NCI-H2081 treated with DMSO at 0.1 percent for 48 hours (cell line): ENCODE results near the gene NFILZ.
"Not testable (repeated sequence)": the region's sequence is repeated elsewhere in the genome, so short reads cannot be mapped to it uniquely, and the experiment has no call there.

Source experiments
- DNase-seq: peaks from one replicate; lab custom pipeline; 2025; lab: John Stamatoyannopoulos, UW

Gene NFILZ

DNA sequence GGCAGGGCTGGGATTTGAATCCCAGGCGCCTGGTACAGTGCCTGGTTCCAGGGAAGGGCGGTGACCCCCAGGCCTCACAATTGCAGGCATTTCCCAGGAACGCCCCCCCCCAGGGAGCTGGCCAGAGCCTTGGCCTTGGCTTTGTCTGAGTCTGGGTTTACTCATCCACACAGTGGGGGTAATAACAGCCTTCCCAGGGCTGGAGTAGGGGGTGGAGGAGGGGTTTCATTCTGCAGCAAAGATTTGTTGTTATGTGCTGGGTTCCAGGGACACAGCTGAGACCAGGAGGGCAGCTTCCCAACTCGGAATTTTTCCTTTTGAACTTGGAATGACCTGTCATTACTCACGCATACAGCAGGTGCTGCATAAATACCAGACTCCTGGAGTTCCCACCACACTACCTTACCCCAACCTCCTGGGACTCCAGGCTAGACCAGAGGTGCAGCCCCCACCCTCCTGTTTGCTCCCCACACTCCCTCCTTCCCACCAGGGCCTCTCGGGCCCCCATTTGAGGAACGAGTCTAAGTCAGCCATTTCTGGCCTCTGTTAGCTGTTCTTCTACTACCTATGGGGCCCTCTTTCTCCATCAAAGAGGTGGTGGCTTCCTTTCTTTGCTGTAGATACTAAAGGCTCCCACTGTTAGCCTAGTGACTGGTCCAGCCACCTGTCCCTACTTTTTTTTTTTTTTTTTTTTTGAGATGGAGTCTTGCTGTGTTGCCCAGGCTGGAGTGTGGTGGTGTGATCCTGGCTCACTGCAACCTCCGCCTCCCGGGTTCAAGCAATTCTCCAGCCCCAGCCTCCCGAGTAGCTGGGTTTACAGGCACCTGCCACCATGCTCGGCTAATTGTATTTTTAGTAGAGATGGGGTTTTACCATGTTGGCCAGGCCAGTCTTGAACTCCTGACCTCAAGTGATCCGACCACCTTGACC, 18.3 kb upstream of the NFILZ start:
- no peak for DNase-seq

DNA sequence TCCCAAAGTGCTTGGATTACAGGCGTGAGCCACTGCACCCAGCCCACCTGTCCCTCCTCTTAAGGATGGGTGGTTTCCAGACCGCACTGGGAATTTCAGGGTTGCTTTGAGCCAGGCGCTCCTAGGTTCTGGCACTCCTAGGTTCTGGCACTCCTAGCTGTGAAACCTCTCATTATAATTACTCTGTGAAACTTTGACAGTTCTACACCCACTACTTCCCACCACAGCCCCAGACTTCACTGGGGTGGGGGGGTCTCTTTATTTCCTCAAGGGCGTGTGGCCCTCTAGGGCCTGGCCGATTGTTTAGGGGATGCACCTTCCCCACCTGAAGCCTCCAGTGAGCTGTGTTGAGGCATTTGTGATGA, 17.6 kb upstream of the NFILZ start:
- DNase-seq, result no peak

DNA sequence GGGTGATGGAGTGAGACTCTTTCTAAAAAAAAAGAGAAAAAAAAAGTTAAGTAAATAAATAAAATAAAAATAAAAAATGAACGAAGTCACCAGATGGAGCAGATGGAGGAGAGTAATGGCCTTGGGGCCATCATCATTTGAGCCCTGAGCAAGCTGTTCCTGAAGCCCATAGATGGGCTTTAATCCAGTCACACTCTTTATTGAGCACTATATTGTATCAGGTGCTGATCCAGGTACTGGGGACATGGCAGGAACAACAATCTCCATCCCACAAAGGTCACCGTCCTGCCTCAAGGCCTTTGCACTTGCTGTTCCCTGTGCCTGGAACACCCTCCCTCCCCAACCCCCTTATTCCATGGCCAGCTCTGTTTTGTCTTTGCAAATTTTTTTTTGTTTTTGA, 16.0 kb upstream of the NFILZ start:
- DNase-seq, result no peak

DNA sequence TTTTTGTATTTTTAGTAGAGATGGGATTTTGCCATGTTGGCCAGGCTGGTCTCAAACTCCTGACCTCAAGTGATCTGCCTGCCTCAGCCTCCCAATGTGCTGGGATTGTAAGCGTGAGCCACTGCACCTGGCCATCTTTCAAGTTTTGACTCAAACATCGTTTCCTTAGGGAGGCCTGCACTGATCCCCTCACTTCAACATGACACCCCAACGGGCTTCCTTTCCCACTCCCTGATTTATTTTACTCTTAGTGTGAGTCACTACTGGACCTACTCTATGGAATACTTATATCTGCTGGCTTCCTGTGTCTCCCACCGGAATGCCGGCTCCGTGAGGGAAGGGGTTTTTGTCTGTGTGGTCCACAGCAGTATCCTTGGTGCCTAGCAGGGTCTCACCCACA, 15.4 kb upstream of the NFILZ start:
- DNase-seq, result no peak

DNA sequence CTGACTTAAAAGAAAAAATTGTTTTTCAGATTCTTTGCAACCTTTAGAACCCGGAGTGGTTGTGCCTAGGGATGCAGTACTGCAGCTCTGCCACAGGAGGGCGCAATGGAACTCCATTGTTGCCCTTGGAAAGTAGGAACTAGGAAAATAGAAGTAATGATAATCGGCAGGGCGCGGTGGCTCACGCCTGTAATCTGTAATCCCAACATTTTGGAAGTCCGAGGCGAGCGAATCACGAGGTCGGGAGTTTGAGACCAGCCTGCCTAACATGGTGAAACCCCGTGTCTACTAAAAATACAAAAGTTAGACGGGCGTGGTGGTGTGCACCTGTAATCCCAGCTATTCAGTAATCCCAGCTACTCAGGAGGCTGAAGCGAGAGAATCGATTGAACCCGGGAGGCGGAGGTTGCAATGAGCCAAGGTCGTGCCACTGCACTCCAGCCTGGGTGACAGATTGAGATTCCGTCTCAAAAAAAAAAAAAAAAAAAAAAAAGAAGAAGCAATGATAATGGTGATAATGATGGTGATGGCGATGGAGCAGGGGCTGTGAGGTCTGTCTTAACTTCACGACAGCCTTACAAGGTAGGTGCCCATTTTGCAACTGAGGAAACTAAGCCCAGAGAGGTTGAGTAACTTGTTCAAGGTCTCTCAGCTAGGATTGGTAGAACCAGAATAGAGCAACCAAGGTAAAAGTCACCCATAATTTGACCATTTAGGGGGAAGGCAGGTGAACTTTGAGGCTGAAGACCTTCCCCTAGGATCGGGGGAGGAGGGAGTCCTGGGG, 14.4 kb upstream of the NFILZ start:
- DNase-seq, result no peak

DNA sequence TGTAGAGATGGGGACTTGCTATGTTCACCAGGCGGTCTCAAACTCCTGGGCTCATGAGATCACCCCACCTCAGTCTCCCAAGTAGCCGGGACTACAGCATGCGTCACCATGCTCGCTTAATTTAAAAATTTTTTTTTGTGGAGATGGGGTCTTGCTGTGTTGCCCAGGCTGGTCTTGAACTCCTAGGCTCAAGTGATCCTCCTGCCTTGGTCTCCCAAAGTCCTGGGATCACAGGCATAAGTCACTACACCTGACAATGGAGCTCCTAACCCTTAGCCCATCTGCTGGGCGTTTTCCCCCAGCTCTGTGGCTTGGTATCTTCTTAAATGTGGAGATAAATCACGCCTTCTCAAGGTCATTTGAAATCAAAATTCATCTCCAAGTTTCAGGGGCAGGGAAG, 13.6 kb upstream of the NFILZ start:
- DNase-seq, result no peak

DNA sequence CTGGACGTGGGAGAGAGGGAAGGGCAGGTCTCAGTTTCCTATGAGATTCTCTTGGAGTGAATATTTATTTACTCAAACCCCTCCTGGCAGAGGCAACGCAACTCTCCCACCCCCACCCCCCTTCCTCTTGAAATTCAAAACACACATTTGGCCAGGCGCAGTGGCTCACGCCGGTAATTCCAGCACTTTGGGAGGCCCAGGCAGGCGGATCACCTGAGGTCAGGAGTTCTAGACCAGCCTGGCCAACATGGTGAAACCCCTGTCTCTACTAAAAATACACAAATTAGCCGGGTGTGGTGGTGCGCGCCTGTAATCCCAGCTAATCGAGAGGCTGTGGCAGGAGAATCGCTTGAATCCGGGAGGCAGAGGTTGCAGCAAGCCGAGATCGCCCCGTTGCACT, 13.1 kb upstream of the NFILZ start:
- DNase-seq, result not testable (repeated sequence)

DNA sequence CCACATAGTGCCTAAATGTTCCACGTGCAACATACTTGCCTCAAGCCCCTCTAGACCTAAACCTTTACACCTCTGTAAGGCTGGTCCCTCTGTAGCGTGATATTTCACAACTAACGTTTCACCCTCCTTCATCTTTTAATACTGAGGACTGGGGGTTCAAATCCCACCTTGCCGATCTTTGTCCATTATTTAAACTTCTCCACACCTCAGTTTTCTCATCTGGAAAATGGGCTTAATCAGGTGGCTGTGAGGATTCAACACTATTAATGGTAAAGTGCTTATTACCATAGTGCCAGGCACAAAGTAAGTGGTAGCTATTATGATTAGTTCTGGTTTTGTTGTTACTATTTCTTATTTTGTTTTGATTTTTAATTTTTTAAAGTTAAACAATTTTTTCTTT, 12.4 kb upstream of the NFILZ start:
- DNase-seq, result no peak

DNA sequence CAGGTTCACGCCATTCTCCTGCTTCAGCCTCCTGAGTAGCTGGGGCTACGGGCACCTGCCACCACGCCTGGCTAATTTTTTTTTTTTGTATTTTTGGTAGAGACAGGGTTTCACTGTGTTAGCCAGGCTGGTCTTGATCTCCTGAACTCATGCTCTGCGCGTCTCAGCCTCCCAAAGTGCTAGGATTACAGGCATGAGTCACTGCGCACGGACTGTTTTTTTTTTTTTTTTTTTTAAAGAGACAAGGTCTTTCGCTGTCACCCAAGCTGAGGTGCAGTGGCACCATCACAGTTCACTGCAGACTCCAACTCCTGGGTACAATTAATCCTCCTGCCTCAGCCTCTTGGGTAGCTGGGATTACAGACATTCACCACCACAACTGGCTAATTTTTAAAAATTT, 11.7 kb upstream of the NFILZ start:
- DNase-seq, result no peak

DNA sequence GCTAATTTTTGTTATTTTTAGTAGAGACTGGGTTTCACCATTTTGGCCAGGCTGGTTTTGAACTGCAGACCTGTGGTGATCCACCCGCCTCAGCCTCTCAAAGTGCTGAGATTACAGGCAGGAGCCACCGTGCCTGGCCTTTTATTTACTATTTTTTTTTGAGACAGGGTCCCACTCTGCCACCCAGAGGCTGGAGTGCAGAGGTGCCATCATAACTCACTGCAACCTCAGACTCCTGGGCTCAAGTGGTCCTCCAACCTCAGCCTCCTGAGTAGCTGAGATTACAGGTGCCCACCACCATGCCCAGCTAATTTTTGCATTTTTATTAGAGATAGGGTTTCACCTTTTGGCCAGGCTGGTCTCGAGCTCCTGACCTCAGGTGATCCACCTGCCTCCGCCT, 7.5 kb upstream of the NFILZ start:
- not testable (repeated sequence) for DNase-seq

DNA sequence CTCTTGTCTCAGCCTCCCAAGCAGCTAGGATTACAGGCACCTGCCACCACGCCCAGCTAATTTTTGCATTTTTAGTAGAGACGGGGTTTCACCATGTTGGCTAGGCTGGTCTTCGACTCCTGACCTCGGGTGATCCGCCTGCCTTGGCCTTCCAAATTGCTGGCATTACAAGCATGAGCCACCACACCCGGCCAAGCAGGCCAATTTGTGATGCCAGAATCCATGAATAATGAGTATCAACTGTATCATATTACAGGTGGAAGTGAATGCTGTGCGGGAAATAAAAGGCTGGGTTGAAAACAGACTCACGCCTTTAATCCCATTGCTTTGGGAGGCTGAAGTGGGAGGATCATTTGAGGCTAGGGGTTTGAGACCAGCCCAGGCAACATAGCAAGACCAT, 3.6 kb upstream of the NFILZ start:
- DNase-seq, result no peak

DNA sequence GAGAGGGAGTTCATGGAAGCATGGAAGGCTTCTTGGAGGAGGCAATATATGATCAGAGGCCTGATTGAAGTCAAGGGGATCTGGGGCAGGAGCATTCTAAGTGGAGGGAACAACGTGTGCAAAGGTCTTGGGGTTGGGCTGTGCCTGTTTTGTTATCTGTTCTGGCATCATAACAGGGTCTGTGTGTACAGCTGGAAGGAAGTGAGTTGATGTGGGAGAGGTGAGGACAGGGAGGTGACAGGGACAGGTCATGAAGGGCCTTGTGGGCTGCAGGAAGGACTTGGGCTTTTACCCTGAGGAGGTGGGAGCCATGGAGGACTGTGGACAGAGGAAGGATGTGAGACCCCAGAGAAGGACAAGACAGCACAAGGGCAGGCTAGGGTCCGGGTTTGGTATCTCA, 1.2 kb upstream of the NFILZ start:
- no peak for DNase-seq

DNA sequence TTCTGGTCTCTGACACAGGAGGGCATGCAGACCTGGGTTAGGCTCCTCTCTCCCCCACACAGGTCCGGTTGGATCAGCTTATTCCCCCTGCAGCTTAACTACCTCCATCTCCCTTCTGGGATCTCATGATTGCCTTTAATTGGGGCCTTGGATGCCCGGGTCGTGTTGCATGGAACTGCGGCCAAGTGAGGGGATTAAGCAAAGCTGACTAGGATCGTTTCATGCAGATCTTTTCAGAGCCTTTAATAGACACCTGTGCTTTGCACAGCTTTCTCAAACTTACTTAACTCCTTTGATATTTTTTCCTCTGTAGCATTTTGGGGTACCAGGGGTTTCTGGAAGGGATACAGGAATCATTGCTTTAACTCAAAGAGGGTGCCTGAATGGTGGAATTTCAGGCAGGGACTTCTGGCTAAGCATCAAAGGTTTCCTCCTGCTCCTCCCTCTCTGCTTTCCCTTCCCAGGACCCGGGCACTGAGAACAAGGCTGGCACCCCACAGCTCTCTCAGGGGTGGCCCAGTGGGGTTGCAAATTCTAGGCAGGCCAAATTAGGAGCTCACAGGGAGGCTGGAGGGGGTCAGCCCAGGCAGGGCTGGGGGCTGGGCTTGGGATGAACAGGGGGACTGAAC, 477 bp downstream of the NFILZ start:
- no peak for DNase-seq

DNA sequence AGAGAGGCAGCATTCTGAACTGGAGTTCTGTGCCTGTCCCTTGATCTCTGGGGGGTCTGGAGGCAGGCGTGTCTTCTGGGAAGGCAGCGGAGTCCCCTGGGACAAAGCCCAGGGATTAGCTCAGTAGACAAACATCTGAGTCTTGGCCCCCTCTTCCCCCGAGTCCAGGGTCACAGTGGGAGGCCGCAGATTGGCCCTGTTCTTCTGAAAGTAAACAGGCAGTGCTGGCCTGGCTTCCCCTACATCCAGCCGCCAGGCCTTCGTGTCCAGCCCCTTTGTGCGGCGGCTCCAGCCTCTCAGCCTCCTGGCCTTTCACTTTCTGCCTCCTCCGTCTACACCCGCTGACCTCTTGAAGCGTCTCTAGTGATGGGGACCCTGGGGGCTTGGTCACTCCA, 989 bp downstream of the NFILZ start:
- no peak for DNase-seq

DNA sequence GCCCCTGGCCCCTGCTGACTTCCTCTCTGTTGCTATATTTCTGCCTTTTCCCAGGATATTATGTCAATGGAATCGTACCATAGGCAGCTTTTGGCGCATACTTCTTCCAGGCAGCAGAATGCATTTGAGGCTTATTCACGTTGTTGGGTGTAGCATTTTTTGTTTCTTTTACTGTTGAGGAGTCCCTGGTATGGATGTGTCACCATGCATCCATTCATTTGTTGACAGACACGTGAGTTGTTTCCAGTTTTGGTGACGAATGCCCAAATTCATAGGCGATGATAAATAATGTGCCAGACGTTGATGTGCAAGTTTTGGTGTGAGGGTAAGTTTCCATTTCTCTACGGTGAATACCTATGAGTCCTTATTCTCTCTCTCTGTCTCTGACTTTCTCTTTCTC, 5.0 kb downstream of the NFILZ start:
- DNase-seq, result no peak

DNA sequence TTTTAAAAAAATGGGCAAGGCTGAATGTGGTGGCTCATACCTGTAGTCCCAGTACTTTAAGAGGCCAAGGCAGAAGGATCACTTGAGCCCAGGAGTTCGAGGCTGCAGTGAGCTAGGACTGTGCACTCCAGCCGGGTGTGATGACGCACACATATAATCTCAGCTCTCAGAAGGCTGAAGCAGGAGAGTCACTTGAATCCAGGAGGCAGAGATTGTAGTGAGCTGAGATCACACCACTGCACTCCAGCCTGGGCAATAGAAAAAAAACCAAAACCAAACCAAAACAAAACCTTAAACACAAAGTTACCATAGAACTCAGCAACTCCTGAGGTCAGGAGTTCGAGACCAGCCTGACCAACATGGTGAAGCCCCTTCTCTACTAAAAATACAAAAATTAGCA, 6.6 kb downstream of the NFILZ start:
- not testable (repeated sequence) for DNase-seq

DNA sequence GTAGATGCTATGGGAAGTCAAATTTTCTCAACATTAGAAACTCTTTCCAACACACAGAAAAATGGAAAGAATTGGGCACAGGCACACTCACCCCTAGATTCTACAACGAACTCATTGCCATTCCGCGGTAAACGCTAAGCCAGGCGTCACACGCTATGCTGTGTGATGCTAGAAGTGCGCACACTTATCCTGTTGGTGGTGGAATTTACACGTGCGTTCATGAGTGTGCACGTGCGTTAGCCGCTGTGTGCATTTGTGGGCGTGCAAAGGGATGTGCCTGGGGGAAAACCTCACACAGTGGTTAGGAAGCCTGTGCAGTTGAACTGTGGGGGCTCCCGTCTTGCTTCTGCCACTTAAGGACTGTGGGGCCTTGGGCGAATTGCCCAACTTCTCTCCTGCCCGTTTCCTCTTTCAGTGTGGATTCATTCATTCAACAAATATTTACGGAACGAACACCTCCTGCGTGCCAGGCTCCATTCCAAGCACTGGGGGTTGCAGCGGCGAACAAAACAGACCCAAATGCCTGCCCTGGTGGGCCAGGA, 7.7 kb downstream of the NFILZ start:
- no peak for DNase-seq

DNA sequence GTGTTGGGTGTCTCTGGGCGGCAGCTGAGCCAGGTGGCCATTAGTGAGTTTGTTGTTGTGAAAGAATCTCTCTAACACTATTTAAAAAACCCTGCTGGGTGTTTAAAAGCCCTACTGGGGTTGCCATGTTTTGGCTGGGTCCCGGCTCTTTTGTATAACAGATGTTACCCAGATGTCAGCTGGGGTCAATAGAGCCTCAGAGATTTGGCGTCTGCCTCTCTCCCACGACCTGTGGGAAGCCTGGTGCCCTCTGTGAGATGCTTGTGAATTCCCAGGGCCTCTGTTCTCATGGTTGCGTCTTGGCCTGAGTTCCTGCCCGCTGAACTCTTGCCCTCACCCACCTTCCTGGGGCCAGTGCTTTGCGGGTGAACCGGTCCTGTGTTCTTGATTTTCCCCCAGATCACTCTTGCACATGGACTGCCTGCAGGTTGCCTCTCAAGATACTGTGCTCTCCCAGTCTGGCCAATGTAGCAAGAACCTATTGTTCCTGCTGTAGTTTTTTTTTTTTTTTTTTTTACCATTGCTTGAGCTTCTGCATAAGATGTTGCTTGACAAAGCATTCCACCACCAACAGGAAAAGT, 9.5 kb downstream of the NFILZ start:
- DNase-seq, result no peak

DNA sequence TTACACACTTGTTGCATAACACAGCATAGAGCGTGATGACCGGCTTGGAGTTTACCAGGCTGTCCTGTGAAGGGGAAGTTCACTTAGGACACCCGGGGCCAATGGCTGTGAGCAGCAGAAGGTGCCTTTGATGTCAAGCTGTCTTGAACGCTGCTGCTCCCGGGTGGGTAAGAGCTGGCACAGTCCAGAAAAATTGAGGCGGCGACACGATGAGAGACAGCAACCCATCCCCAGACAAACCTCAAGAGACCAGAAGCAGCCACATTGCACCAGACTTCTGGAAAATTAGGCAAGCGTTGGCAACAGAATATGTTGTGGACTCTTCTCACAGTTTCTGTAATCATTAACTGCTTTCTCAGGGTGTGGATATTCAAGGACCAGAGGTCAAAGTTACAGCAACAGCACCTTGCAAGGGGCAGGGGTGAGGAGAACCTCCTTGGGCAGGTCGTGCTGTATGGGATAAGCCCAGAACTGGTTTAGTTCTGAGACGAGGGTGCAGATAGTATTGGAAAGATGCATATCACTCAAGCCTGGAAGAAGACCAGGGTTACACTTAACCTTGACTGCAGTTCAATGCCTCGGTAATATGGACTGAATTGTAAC, 10.1 kb downstream of the NFILZ start:
- no peak for DNase-seq

DNA sequence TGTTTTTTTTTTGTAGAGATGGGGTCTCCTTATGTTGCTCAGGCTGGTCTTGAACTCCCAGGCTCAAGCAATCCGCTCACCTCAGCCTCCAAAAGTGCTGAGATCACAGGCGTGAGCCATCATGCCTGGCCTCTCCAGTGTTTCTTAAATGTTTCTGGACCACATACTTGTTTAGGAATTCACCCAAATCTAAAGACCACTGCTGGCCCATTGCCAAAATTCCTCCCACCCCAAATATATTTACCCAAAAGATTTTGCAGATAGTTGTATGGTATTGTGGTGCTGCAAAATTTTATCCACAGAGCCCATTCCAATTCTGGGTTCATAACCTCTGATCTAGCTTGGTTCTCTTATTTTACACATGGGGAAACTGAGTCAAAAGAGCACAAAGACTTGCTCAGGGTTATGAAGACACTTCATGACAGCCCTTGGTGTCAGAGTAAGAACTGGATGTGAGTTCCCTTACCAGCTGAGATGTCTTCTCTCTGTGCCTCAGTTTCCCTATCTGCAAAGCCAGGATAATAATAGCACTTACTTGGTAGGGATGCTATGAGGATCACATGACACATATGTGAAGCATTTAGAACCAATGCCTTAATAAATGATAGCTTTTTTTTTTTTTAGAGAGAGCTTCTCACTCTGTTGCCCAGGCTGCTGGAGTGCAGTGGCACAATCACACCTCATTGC, 10.9 kb downstream of the NFILZ start:
- DNase-seq, result no peak

DNA sequence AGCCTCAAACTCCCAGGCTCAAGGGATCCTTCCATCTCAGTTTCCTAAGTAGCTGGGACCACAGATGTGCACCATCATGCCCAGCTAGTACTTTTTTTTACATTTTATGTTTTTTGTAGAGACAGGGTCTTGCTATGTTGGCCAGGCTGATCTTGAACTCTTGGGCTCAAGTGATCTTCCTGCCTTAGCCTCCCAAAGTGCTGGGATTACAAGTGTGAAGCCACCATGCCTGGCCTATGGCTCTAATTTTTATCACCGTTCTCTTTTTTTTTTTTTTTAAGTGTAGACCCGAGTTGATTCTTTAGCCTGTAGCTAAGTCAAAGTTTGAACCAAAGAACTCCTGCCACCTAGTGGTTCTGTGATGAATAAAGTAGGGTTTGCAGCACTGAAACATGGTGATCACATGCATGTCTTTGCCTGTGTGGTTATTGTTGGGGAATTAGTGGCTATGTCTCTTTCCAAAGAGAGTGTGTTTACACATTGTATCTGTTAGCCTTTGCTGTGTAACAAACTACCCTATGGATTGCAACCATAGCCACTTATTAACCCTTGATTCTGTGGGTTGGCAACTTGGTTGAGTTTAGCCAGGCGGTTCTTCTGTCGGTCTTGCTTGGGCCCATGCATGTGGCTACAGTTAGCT, 11.6 kb downstream of the NFILZ start:
- DNase-seq, result no peak
